BJ (cell line): Measurements from ENCODE around the gene SCN4A. TPM values are rescaled to one million over a fixed set of nuclear protein-coding genes. Genes with fewer than 3 reads are reported as not detected.

Source experiments
- CTCF ChIA-PET: fragments of 350-600 bp; formaldehyde crosslinking; extraction: SDS; loops from one replicate; lab custom pipeline; 2021; ENCODE audit warnings: antibody characterized with exemption, inconsistent platforms; lab: Yijun Ruan, JAX
- POLR2A ChIA-PET: fragments of 300-600 bp; sonication (Branson Sonifier 250); formaldehyde crosslinking; extraction: SDS; loops from one replicate; lab custom pipeline; 2021; ENCODE audit warnings: antibody characterized with exemption; lab: Charles Lee
- DNase-seq: peaks from one replicate; pipeline ENCODE4 v3.0.0-alpha.2; 2011; ENCODE audit warnings: low read depth
- H3K27me3 ChIP-seq: 2 replicates; pipeline ENCODE4 v1.6.0; 2011; ENCODE audit warnings: low read length; ENCODE audit not compliant: control insufficient read depth, insufficient read depth
- H3K36me3 ChIP-seq: 2 replicates; pipeline ENCODE4 v1.5.1; 2011; ENCODE audit warnings: low read length; ENCODE audit not compliant: control insufficient read depth, insufficient read depth
- H3K4me3 ChIP-seq: 2 replicates; pipeline ENCODE4 v1.5.1; 2011; ENCODE audit warnings: low read depth, mild to moderate bottlenecking, control low read depth, low read length
- CTCF ChIP-seq: IDR thresholded peaks from 2 replicates; pipeline ENCODE4 v1.5.1; 2011; ENCODE audit warnings: low read depth, mild to moderate bottlenecking, control low read depth, inconsistent platforms, low read length, moderate library complexity; ENCODE audit not compliant: insufficient read depth
- polyA plus RNA-seq: library from polyadenylated mRNA; depleted of rRNA; stranded (reverse); fragments of >200 nt; gene quantifications from 2 replicates; pipeline ENCODE4 v1.2.3, GENCODE V29; 2011

The SCN4A gene
- polyA plus RNA-seq, 1 experiment = not detected

- H3K36me3 ChIP-seq = no peaks in the 10 kb centered on the region
- no peak for DNase-seq
- H3K4me3 ChIP-seq = peak overlapping the region; percentile 66; the same call in 1 of the 2 replicates
- POLR2A ChIA-PET = no interaction called here
- no peak for TF ChIP-seq CTCF
- CTCF ChIA-PET = interaction anchor here (0.9 to 1.5 kb wide), 4 partner anchors 10 to 94 kb away, joined by 3 to 6 read pairs (median 3); partner anchors contain the start of gene GH1
- H3K27me3 ChIP-seq = peaks cover 19% of the 10 kb centered on the region
Observed at GRCh38 chr17:63997341-63998048, 24.8 kb upstream of the SCN4A start.

GRCh38 chr17:63996430-63997182, 23.9 kb upstream of the SCN4A start:
- POLR2A ChIA-PET = no interaction called here
- CTCF ChIA-PET = interaction anchor here (0.9 to 1.2 kb wide), 2 partner anchors 29 to 93 kb away, joined by 3 read pairs; no protein-coding TSS in a partner anchor
- DNase-seq = no peak
- Histone ChIP-seq H3K36me3 (no peaks in the 10 kb centered on the region), H3K4me3 (no peak overlapping the region), H3K27me3 (peaks cover 19% of the 10 kb centered on the region)
- no peak for TF ChIP-seq CTCF

- CTCF ChIA-PET = interaction anchor here (1.9 kb wide), 1 partner anchor 30 kb away, joined by 4 read pairs; no protein-coding TSS in a partner anchor
- Histone ChIP-seq H3K27me3 (peaks cover 21% of the 10 kb centered on the region), H3K36me3 (no peaks in the 10 kb centered on the region), H3K4me3 (no peak overlapping the region)
- TF ChIP-seq CTCF = no peak
- POLR2A ChIA-PET = no interaction called here
- no peak for DNase-seq
Observed at GRCh38 chr17:63995626-63996025, 22.9 kb upstream of the SCN4A start.

- Histone ChIP-seq H3K36me3 (no peaks in the 10 kb centered on the region), H3K4me3 (no peak overlapping the region), H3K27me3 (peaks cover 25% of the 10 kb centered on the region)
- ChIA-PET CTCF (interaction anchor here (0.6 to 1.1 kb wide), 5 partner anchors 10 to 103 kb away, joined by 3 to 7 read pairs (median 3); no protein-coding TSS in a partner anchor), POLR2A (no interaction called here)
- no peak for DNase-seq
- no peak for TF ChIP-seq CTCF
Observed at GRCh38 chr17:63993368-63993985, 20.8 kb upstream of the SCN4A start.

- ChIA-PET CTCF (interaction anchor here (0.9 to 1.7 kb wide), 5 partner anchors 10 to 81 kb away, joined by 3 to 10 read pairs (median 4); partner anchors contain the start of gene CSHL1), POLR2A (no interaction called here)
- no peak for DNase-seq
- no peaks in the 10 kb centered on the region for H3K36me3 ChIP-seq
- no peak for TF ChIP-seq CTCF
- no peak overlapping the region for H3K4me3 ChIP-seq
- peaks cover 17% of the 10 kb centered on the region for H3K27me3 ChIP-seq
Observed at GRCh38 chr17:63991611-63992010, 18.9 kb upstream of the SCN4A start.
